OCI-LY1 (cell line): ENCODE measurements around the gene TBC1D22B.

ENCODE experiments used
- CTCF ChIP-seq: fragments of 200-600 bp; sonication (generic), shearing (Covaris generic); IDR thresholded peaks from 2 replicates; pipeline ENCODE4 v1.5.1; 2017; ENCODE audit warnings: mild to moderate bottlenecking, antibody characterized with exemption, low read length, moderate library complexity, mixed read lengths
- EZH2 ChIP-seq: fragments of 200-600 bp; sonication (generic), shearing (Covaris generic); IDR thresholded peaks from 2 replicates; pipeline ENCODE4 v1.8.0; 2017; ENCODE audit warnings: borderline replicate concordance, mixed run types, mild to moderate bottlenecking, antibody characterized with exemption, low read length, moderate library complexity, mixed read lengths

GRCh38 chr6:37316071-37316470, 58.5 kb downstream of the TBC1D22B start:
- no peak for TF ChIP-seq CTCF
- no peak for TF ChIP-seq EZH2
